ENCODE measurements around the gene CLN6.

Gene CLN6

DNA sequence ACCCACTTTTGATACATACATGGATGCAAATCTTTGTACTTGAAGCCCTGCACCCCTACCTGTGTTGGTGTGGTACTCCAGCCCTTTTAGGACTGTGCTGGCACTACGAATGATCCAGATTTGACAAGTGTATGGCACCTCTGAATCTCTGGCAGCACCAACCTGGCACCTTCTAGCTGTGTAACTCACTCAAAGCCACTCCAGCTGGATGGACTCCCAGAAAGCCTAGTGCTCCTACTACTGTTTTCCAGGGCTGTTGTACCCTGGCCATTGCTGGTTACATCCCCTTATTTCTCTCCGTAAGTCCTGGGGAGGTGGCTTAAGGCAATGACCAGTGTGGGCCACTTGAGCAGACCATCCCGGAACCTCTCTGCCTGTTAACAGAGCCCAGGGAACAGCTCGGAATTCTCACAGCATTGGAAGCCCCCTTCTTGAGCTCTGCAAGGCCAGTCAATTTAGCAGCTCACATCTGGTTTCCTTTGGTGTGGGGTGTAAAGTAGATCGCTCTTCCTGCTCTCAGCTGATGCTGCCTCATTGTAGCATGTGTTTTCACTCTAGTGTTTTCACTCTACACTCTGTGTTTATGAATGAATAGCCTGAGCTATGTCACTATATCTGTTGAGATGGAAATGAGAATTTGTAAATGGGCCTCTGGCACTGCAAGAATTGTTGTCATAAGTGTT lies 36.6 kb downstream of the CLN6 start:
- Histone ChIP-seq H3K9ac (ENCODE audit: insufficient read length, low read depth) (no peak overlapping the region), H3K27me3 (ENCODE audit: insufficient read depth, insufficient read length) (no peaks in the 10 kb centered on the region), H3K4me3 (ENCODE audit: insufficient read length, low read depth) (no peak overlapping the region), H3K4me1 (ENCODE audit: insufficient read depth, insufficient read length) (peaks cover 2% of the 10 kb centered on the region), H3K9me3 (ENCODE audit: insufficient read depth, low read length) (no peaks in the 10 kb centered on the region), H3K36me3 (ENCODE audit: insufficient read depth, insufficient read length, low read length) (peaks cover 66% of the 10 kb centered on the region)
- DNase-seq (ENCODE audit: low read depth, low spot score) = no peak
- TF ChIP-seq ZNF274 (IDR thresholded peaks at IDR 0.05; ENCODE audit: low read depth, low read length) (no peak), YY1 (IDR thresholded peaks at IDR 0.05; ENCODE audit: insufficient read depth, insufficient read length) (no peak)

GRCh38 chr15:68192117-68192516 lies 37.4 kb downstream of the CLN6 start:
- Histone ChIP-seq H3K4me1 (ENCODE audit: insufficient read depth, insufficient read length) (peaks cover 2% of the 10 kb centered on the region), H3K9me3 (ENCODE audit: insufficient read depth, low read length) (no peaks in the 10 kb centered on the region), H3K27me3 (ENCODE audit: insufficient read depth, insufficient read length) (no peaks in the 10 kb centered on the region), H3K9ac (ENCODE audit: insufficient read length, low read depth) (no peak overlapping the region), H3K4me3 (ENCODE audit: insufficient read length, low read depth) (no peak overlapping the region), H3K36me3 (ENCODE audit: insufficient read depth, insufficient read length, low read length) (peaks cover 66% of the 10 kb centered on the region)
- no peak for DNase-seq (ENCODE audit: low read depth, low spot score)
- TF ChIP-seq YY1 (IDR thresholded peaks at IDR 0.05; ENCODE audit: insufficient read depth, insufficient read length) (no peak), ZNF274 (IDR thresholded peaks at IDR 0.05; ENCODE audit: low read depth, low read length) (no peak), SUZ12 (IDR thresholded peaks at IDR 0.05; ENCODE audit: extremely low read depth, insufficient read depth, insufficient read length) (no peak)

GRCh38 chr15:68191555-68191954 lies 38.0 kb downstream of the CLN6 start:
- peaks cover 2% of the 10 kb centered on the region for H3K4me1 ChIP-seq (ENCODE audit: insufficient read depth, insufficient read length)
- no peaks in the 10 kb centered on the region for H3K27me3 ChIP-seq (ENCODE audit: insufficient read depth, insufficient read length)
- H3K36me3 ChIP-seq (ENCODE audit: insufficient read depth, insufficient read length, low read length) = peaks cover 65% of the 10 kb centered on the region
- peak; percentile 32 for DNase-seq (ENCODE audit: low read depth, low spot score)
- no peak overlapping the region for H3K4me3 ChIP-seq (ENCODE audit: insufficient read length, low read depth)
- no peak for TF ChIP-seq ZNF274 (IDR thresholded peaks at IDR 0.05; ENCODE audit: low read depth, low read length)
- TF ChIP-seq SUZ12 (IDR thresholded peaks at IDR 0.05; ENCODE audit: extremely low read depth, insufficient read depth, insufficient read length) = no peak
- no peak for TF ChIP-seq YY1 (IDR thresholded peaks at IDR 0.05; ENCODE audit: insufficient read depth, insufficient read length)
- H3K9ac ChIP-seq (ENCODE audit: insufficient read length, low read depth) = no peak overlapping the region
- no peaks in the 10 kb centered on the region for H3K9me3 ChIP-seq (ENCODE audit: insufficient read depth, low read length)

- Histone ChIP-seq H3K4me3 (ENCODE audit: insufficient read length, low read depth) (no peak overlapping the region), H3K9ac (ENCODE audit: insufficient read length, low read depth) (no peak overlapping the region), H3K4me1 (ENCODE audit: insufficient read depth, insufficient read length) (peaks cover 2% of the 10 kb centered on the region), H3K9me3 (ENCODE audit: insufficient read depth, low read length) (no peaks in the 10 kb centered on the region), H3K36me3 (ENCODE audit: insufficient read depth, insufficient read length, low read length) (peaks cover 69% of the 10 kb centered on the region), H3K27me3 (ENCODE audit: insufficient read depth, insufficient read length) (no peaks in the 10 kb centered on the region)
- no peak for TF ChIP-seq ZNF274 (IDR thresholded peaks at IDR 0.05; ENCODE audit: low read depth, low read length)
- DNase-seq (ENCODE audit: low read depth, low spot score) = no peak
These were observed 39.5 kb downstream of the CLN6 start for GRCh38 chr15:68190048-68190447.

- DNase-seq (ENCODE audit: low read depth, low spot score) = no peak
- Histone ChIP-seq H3K4me3 (ENCODE audit: insufficient read length, low read depth) (no peak overlapping the region), H3K9ac (ENCODE audit: insufficient read length, low read depth) (no peak overlapping the region), H3K4me1 (ENCODE audit: insufficient read depth, insufficient read length) (peaks cover 2% of the 10 kb centered on the region), H3K27me3 (ENCODE audit: insufficient read depth, insufficient read length) (no peaks in the 10 kb centered on the region), H3K36me3 (ENCODE audit: insufficient read depth, insufficient read length, low read length) (peaks cover 77% of the 10 kb centered on the region), H3K9me3 (ENCODE audit: insufficient read depth, low read length) (no peaks in the 10 kb centered on the region)
- TF ChIP-seq YY1 (IDR thresholded peaks at IDR 0.05; ENCODE audit: insufficient read depth, insufficient read length) = no peak
- no peak for TF ChIP-seq SUZ12 (IDR thresholded peaks at IDR 0.05; ENCODE audit: extremely low read depth, insufficient read depth, insufficient read length)
- no peak for TF ChIP-seq ZNF274 (IDR thresholded peaks at IDR 0.05; ENCODE audit: low read depth, low read length)
These were observed 40.9 kb downstream of the CLN6 start for GRCh38 chr15:68188647-68189046.

DNA sequence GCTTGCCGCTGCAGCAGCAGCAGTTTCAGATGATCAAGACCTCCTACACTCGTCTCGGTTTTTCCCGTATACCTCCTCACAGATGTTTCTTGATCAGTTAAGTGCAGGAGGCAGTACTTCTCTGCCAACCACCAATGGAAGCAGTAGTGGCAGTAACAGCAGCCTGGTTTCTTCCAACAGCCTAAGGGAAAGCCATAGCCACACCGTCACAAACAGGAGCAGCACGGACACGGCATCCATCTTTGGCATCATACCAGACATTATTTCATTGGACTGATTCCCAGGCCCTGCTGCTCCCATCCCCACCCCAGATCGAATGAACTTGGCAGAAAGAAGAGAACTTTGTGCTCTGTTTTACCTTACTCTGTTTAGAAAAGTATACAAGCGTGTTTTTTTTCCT lies 42.0 kb downstream of the CLN6 start:
- DNase-seq (ENCODE audit: low read depth, low spot score) = no peak
- no peak overlapping the region for H3K9ac ChIP-seq (ENCODE audit: insufficient read length, low read depth)
- H3K4me1 ChIP-seq (ENCODE audit: insufficient read depth, insufficient read length) = peaks cover 2% of the 10 kb centered on the region
- no peak overlapping the region for H3K4me3 ChIP-seq (ENCODE audit: insufficient read length, low read depth)
- H3K36me3 ChIP-seq (ENCODE audit: insufficient read depth, insufficient read length, low read length) = peaks cover 76% of the 10 kb centered on the region
- no peaks in the 10 kb centered on the region for H3K9me3 ChIP-seq (ENCODE audit: insufficient read depth, low read length)
- TF ChIP-seq SUZ12 (IDR thresholded peaks at IDR 0.05; ENCODE audit: extremely low read depth, insufficient read depth, insufficient read length) (no peak), ZNF274 (IDR thresholded peaks at IDR 0.05; ENCODE audit: low read depth, low read length) (no peak), YY1 (IDR thresholded peaks at IDR 0.05; ENCODE audit: insufficient read depth, insufficient read length) (no peak)
- no peaks in the 10 kb centered on the region for H3K27me3 ChIP-seq (ENCODE audit: insufficient read depth, insufficient read length)

DNA sequence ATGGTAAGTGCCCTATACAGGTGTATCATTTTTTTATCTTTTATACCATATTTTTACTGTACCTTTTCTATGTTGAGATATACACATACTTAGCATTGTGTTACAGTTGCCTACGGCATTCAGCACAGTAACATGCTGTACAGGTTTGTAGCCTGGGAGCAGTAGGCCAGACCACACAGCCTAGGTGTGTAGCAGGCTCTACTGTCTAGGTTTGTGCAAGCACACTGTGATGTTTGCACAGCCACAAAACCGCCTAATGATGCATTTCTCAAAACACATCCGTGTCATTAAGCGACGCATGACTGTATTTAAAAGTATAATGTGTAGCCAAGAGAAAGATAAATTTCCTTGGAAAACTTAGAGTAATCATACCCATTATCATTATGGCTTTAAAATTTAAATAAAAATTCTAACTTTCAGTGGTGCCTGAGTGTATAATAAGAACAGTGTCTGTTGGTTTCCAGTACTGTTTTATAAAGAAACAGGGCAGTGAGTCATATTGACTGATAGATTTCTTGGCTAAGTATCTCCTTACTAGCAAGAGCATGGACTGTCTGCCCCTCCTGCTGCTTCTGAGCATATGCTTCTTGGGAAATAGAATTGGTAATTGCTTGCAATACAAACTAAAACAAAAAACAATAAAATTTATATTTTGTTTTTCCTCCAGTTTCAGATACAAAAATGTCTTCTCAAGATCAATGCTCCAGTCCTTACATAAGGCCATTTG lies 42.7 kb downstream of the CLN6 start:
- TF ChIP-seq SUZ12 (IDR thresholded peaks at IDR 0.05; ENCODE audit: extremely low read depth, insufficient read depth, insufficient read length) (no peak), ZNF274 (IDR thresholded peaks at IDR 0.05; ENCODE audit: low read depth, low read length) (no peak), YY1 (IDR thresholded peaks at IDR 0.05; ENCODE audit: insufficient read depth, insufficient read length) (no peak)
- no peak for DNase-seq (ENCODE audit: low read depth, low spot score)
- Histone ChIP-seq H3K9me3 (ENCODE audit: insufficient read depth, low read length) (no peaks in the 10 kb centered on the region), H3K4me1 (ENCODE audit: insufficient read depth, insufficient read length) (peaks cover 2% of the 10 kb centered on the region), H3K9ac (ENCODE audit: insufficient read length, low read depth) (no peak overlapping the region), H3K4me3 (ENCODE audit: insufficient read length, low read depth) (no peak overlapping the region), H3K36me3 (ENCODE audit: insufficient read depth, insufficient read length, low read length) (peaks cover 74% of the 10 kb centered on the region), H3K27me3 (ENCODE audit: insufficient read depth, insufficient read length) (no peaks in the 10 kb centered on the region)
